Measurements from ENCODE around the gene TRAF3IP3. TPM values are rescaled to one million over a fixed set of nuclear protein-coding genes. Genes with fewer than 3 reads are reported as not detected.

The TRAF3IP3 gene
- total and polyA plus RNA-seq, 12 donors: 0.45 to 8.0 (median 0.77) TPM

DNA sequence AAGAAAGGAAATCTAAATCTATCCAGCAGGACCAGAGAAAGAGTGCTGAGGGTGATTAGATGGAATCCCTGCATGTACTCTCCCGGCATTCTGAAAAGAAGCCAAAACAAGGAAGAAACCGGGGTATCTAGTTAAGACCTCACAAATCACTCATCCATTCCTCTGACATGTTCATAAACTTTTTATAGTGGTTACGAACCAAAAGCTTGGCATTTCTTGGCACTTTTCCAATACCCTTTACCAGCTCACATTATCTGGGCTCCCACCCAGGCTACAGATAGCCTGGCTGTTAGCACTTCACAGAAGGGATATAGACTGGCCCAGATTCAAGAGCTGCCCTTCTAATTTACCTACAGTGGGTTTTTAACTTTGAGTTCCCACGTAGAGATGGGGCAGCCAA is 30.3 kb downstream of the TRAF3IP3 start:
- no peak overlapping the region for H3K4me3 ChIP-seq
- TF ChIP-seq, protein P1, sequence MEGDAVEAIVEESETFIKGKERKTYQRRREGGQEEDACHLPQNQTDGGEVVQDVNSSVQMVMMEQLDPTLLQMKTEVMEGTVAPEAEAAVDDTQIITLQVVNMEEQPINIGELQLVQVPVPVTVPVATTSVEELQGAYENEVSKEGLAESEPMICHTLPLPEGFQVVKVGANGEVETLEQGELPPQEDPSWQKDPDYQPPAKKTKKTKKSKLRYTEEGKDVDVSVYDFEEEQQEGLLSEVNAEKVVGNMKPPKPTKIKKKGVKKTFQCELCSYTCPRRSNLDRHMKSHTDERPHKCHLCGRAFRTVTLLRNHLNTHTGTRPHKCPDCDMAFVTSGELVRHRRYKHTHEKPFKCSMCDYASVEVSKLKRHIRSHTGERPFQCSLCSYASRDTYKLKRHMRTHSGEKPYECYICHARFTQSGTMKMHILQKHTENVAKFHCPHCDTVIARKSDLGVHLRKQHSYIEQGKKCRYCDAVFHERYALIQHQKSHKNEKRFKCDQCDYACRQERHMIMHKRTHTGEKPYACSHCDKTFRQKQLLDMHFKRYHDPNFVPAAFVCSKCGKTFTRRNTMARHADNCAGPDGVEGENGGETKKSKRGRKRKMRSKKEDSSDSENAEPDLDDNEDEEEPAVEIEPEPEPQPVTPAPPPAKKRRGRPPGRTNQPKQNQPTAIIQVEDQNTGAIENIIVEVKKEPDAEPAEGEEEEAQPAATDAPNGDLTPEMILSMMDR (IDR thresholded peaks at IDR 0.05): no peak
- peaks cover 0 to 28% (median 0%) of the 10 kb centered on the region in 7 donors for H3K27me3 ChIP-seq
- DNase-seq (no peak), ATAC-seq (peak in 1 of 8 donors; percentile 29)
- H3K4me1 ChIP-seq: peaks cover 0 to 60% (median 31%) of the 10 kb centered on the region in 9 donors
- WGBS, 2 donors: 35 to 59% methylated on average over 4 of the region's 4 CpGs
- H3K27ac ChIP-seq: peak overlapping the region in 8 of 10 donors; percentile 66 to 94 (median 82)
- intact Hi-C loops (cut with DNase I): loop anchor here in 3 of 10 donors (5.0 kb wide), 1 partner anchor 41 kb away; the partner anchor contains the start of gene UTP25 (in 3 of the 3)
- peaks cover 0 to 25% (median 0%) of the 10 kb centered on the region in 9 donors for H3K36me3 ChIP-seq
- no peaks in the 10 kb centered on the region for H3K9me3 ChIP-seq

GRCh38 chr1:209787551-209787950 is 31.7 kb downstream of the TRAF3IP3 start:
- no peak overlapping the region for H3K4me3 ChIP-seq

DNA sequence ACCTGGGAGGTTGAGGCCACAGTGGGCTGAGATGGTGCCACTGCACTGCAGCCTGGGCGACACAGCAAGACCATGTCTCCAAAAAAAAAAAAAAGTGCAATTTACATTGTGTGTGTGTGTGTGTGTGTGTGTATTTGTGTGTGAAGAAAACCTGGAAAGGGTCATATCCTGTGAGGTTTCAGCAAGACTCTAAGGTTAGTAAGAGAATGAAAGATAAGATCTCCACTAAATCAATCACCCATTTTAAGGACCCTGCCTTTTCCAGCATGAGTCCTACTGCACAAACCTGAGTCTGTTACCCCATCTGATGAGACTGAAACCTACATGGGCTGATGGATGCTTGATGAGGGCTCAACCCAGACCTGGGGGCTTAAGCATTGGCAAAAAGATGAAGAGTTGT is 33.4 kb downstream of the TRAF3IP3 start:
- Histone ChIP-seq H3K27me3 (peaks cover 0 to 39% (median 0%) of the 10 kb centered on the region in 7 donors), H3K27ac (no peak overlapping the region), H3K36me3 (peaks cover 0 to 40% (median 0%) of the 10 kb centered on the region in 9 donors), H3K4me3 (no peak overlapping the region), H3K4me1 (peaks cover 0 to 41% (median 19%) of the 10 kb centered on the region in 9 donors), H3K9me3 (no peaks in the 10 kb centered on the region)
- WGBS, 2 donors: 76 to 90% methylated on average over 1 of the region's 1 CpG
- no peak for DNase-seq
- no peak for ATAC-seq
- intact Hi-C loops (cut with DNase I): loop anchor here in 3 of 10 donors (5.0 kb wide), 1 partner anchor 38 kb away; the partner anchor contains the start of gene UTP25 (in 3 of the 3)
- TF ChIP-seq, protein P1 (IDR thresholded peaks at IDR 0.05): no peak

More at GRCh38 chr1:209787551-209787950, 31.7 kb downstream of the TRAF3IP3 start:
- H3K27ac ChIP-seq: peak overlapping the region in 9 of 10 donors; percentile 66 to 91 (median 79)
- peaks cover 0 to 57% (median 31%) of the 10 kb centered on the region in 9 donors for H3K4me1 ChIP-seq
- 32 to 45% methylated on average over 2 of the region's 2 CpGs for WGBS, 2 donors
- DNase-seq: peak in 1 of 2 donors; percentile 58
- peak in 6 of 8 donors; percentile 19 to 69 (median 54) for ATAC-seq
- intact Hi-C loops (cut with DNase I): loop anchor here in 3 of 10 donors (5.0 kb wide), 1 partner anchor 40 kb away; the partner anchor contains the start of gene UTP25 (in 3 of the 3)
- TF ChIP-seq, protein P1 (IDR thresholded peaks at IDR 0.05): no peak
- H3K36me3 ChIP-seq: peaks cover 0 to 35% (median 0%) of the 10 kb centered on the region in 9 donors
- H3K9me3 ChIP-seq: no peaks in the 10 kb centered on the region
- peaks cover 0 to 28% (median 0%) of the 10 kb centered on the region in 7 donors for H3K27me3 ChIP-seq

- DNase-seq (no peak), ATAC-seq (no peak)
- Histone ChIP-seq H3K36me3 (peaks cover 0 to 40% (median 0%) of the 10 kb centered on the region in 9 donors), H3K27ac (peak overlapping the region in 2 of 10 donors; percentile 1 to 32), H3K4me3 (no peak overlapping the region), H3K9me3 (no peaks in the 10 kb centered on the region), H3K4me1 (peaks cover 0 to 32% (median 12%) of the 10 kb centered on the region in 9 donors), H3K27me3 (peaks cover 0 to 49% (median 0%) of the 10 kb centered on the region in 7 donors)
- 85 to 88% methylated on average over 10 of the region's 10 CpGs for WGBS, 2 donors
- intact Hi-C loops (cut with DNase I): no loop called here
- TF ChIP-seq, protein P1 (IDR thresholded peaks at IDR 0.05): no peak
Observed at GRCh38 chr1:209790286-209791193, 34.7 kb downstream of the TRAF3IP3 start.

Measured in heart right ventricle (tissue), 16 donors.